ENCODE measurements around the gene CC2D1B. TPM values are rescaled to one million over a fixed set of nuclear protein-coding genes. Genes with fewer than 3 reads are reported as not detected.

The CC2D1B gene
- total RNA-seq, 1 experiment from 2014 or later: 29.5 TPM

GRCh38 chr1:52352690-52353089, 13.3 kb downstream of the CC2D1B start:
- peaks cover 66% of the 10 kb centered on the region for H3K36me3 Mint-ChIP-seq (ENCODE audit: insufficient read depth, unreplicated experiment)
- ChIA-PET CTCF (no interaction called here), POLR2A (interaction anchor here (2.2 kb wide), 1 partner anchor 12 kb away, joined by 9 read pairs; no protein-coding TSS in a partner anchor)
- intact Hi-C loops (cut with micrococcal nuclease): no loop called here
- BruUV-seq (replicated peaks): no TSS peak
- no peaks in the 10 kb centered on the region for H3K27me3 Mint-ChIP-seq (ENCODE audit: insufficient read depth, unreplicated experiment)
- no peak overlapping the region for H3K27ac Mint-ChIP-seq (ENCODE audit: low read depth, unreplicated experiment)
- no peak for TF ChIP-seq CTCF (IDR thresholded peaks at IDR 0.05; ENCODE audit: unreplicated experiment)
- H3K4me1 Mint-ChIP-seq (ENCODE audit: insufficient read depth, unreplicated experiment): no peaks in the 10 kb centered on the region
- no peak overlapping the region for H3K4me3 Mint-ChIP-seq (ENCODE audit: unreplicated experiment)
- H3K9me3 Mint-ChIP-seq (ENCODE audit: unreplicated experiment): no peaks in the 10 kb centered on the region
- no peak for DNase-seq (ENCODE audit: unreplicated experiment)

DNA sequence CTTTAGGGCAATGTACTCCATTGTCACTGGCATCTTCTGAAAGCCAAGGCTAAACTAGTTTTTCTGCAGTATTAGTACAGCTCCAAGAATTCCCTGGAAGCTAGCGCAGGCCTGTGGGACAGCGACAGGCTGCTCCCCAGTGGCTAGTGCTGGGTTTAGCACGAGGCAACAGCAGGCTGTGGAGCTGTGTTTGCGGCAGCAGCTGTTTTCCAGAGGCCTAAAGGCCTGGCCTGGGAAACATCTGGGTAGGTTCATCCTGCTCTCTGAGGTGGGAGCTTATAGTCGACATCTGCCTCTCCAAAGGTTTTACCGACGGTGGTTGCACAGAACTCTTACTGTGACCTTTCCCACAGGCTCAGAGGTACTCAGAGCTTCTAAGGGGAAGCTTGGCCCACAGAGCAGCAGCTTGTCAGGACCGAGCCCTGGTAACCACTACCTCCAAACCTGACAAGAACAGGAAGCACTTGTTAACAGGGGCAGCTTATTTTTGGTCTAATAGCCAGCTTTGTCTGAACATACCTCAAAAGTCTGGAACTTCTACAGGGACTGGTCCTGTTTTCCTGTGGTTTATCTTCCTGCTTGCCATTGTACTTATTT, 17.2 kb downstream of the CC2D1B start:
- no peak overlapping the region for H3K4me3 Mint-ChIP-seq (ENCODE audit: unreplicated experiment)
- ChIA-PET POLR2A (interaction anchor here (0.8 to 1.9 kb wide), 2 partner anchors 20 to 55 kb away, joined by 3 to 5 read pairs; partner anchors contain the start of genes ORC1 and PRPF38A), CTCF (interaction anchor here (0.6 to 1.0 kb wide), 2 partner anchors 15 to 428 kb away, joined by 3 read pairs; no protein-coding TSS in a partner anchor)
- BruUV-seq (replicated peaks): no TSS peak
- peaks cover 58% of the 10 kb centered on the region for H3K36me3 Mint-ChIP-seq (ENCODE audit: insufficient read depth, unreplicated experiment)
- no peak overlapping the region for H3K27ac Mint-ChIP-seq (ENCODE audit: low read depth, unreplicated experiment)
- no peaks in the 10 kb centered on the region for H3K9me3 Mint-ChIP-seq (ENCODE audit: unreplicated experiment)
- intact Hi-C loops (cut with micrococcal nuclease): loop anchor here (1.0 kb wide), 1 partner anchor 222 kb away; no protein-coding TSS in a partner anchor
- no peaks in the 10 kb centered on the region for H3K27me3 Mint-ChIP-seq (ENCODE audit: insufficient read depth, unreplicated experiment)
- H3K4me1 Mint-ChIP-seq (ENCODE audit: insufficient read depth, unreplicated experiment): no peaks in the 10 kb centered on the region
- no peak for TF ChIP-seq CTCF (IDR thresholded peaks at IDR 0.05; ENCODE audit: unreplicated experiment)
- DNase-seq (ENCODE audit: unreplicated experiment): peak; percentile 13

GRCh38 chr1:52346653-52347052, 19.4 kb downstream of the CC2D1B start:
- no peaks in the 10 kb centered on the region for H3K9me3 Mint-ChIP-seq (ENCODE audit: unreplicated experiment)
- TF ChIP-seq CTCF (IDR thresholded peaks at IDR 0.05; ENCODE audit: unreplicated experiment): no peak
- ChIA-PET POLR2A (no interaction called here), CTCF (no interaction called here)
- H3K27me3 Mint-ChIP-seq (ENCODE audit: insufficient read depth, unreplicated experiment): no peaks in the 10 kb centered on the region
- intact Hi-C loops (cut with micrococcal nuclease): no loop called here
- no peak overlapping the region for H3K4me3 Mint-ChIP-seq (ENCODE audit: unreplicated experiment)
- BruUV-seq (replicated peaks): no TSS peak
- no peak overlapping the region for H3K27ac Mint-ChIP-seq (ENCODE audit: low read depth, unreplicated experiment)
- DNase-seq (ENCODE audit: unreplicated experiment): no peak
- peaks cover 53% of the 10 kb centered on the region for H3K36me3 Mint-ChIP-seq (ENCODE audit: insufficient read depth, unreplicated experiment)
- no peaks in the 10 kb centered on the region for H3K4me1 Mint-ChIP-seq (ENCODE audit: insufficient read depth, unreplicated experiment)

DNA sequence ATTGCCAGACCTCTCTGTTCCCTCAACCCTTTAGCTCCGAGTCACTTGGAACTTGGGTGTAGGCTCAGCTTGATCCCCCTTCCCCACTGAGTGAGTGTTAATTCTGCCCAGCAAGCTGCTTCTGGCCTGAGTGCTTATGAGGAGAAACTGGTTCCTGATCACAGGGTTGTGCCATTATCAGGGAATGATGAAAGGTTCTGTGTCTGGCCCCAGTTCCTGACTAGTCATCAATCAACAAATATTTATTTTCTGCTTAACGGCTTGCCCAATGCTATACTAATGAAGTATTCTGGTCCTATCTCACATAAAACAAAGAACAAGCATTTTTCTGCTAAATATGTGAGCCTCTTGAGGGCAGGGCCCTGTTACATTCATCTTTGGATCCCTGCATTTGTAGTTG, 20.8 kb downstream of the CC2D1B start:
- intact Hi-C loops (cut with micrococcal nuclease): no loop called here
- ChIA-PET POLR2A (no interaction called here), CTCF (interaction anchor here (1.0 kb wide), 1 partner anchor 26 kb away, joined by 4 read pairs; no protein-coding TSS in a partner anchor)
- no peak overlapping the region for H3K27ac Mint-ChIP-seq (ENCODE audit: low read depth, unreplicated experiment)
- no peaks in the 10 kb centered on the region for H3K4me1 Mint-ChIP-seq (ENCODE audit: insufficient read depth, unreplicated experiment)
- H3K36me3 Mint-ChIP-seq (ENCODE audit: insufficient read depth, unreplicated experiment): peaks cover 56% of the 10 kb centered on the region
- no peak for DNase-seq (ENCODE audit: unreplicated experiment)
- BruUV-seq (replicated peaks): no TSS peak
- TF ChIP-seq CTCF (IDR thresholded peaks at IDR 0.05; ENCODE audit: unreplicated experiment): no peak
- no peaks in the 10 kb centered on the region for H3K9me3 Mint-ChIP-seq (ENCODE audit: unreplicated experiment)
- H3K27me3 Mint-ChIP-seq (ENCODE audit: insufficient read depth, unreplicated experiment): no peaks in the 10 kb centered on the region
- no peak overlapping the region for H3K4me3 Mint-ChIP-seq (ENCODE audit: unreplicated experiment)
